Transverse colon (tissue), 4 donors: ENCODE results near the gene PGK1.

Experiments
- CTCF ChIP-seq, 5 experiments: fragments of 200-600 bp in 3 of 5; fragments of 450-650 bp in 2 of 5; sonication (generic) in 3 of 5; IDR thresholded peaks; 1 replicate in 2 of 5; 2 replicates in 3 of 5; pipeline ENCODE4 v1.5.1; 2016 to 2017; ENCODE audit warnings: antibody characterized with exemption in 5 of 5, inconsistent platforms in 3 of 5, mild to moderate bottlenecking in 2 of 5, moderate library complexity in 1 of 5
- EP300 ChIP-seq: sonication (generic); formaldehyde crosslinking; IDR thresholded peaks from one replicate; pipeline ENCODE4 v1.6.1; 2017; ENCODE audit warnings: antibody characterized with exemption, low read depth
- POLR2A ChIP-seq: fragments of 450-650 bp; IDR thresholded peaks from one replicate; pipeline ENCODE4 v1.6.1; 2016; ENCODE audit warnings: antibody characterized with exemption, mild to moderate bottlenecking, moderate library complexity
- POLR2AphosphoS5 ChIP-seq, 3 donors: sonication (generic); formaldehyde crosslinking; IDR thresholded peaks; one replicate each; pipeline ENCODE4 v1.6.1; 2016; ENCODE audit warnings: antibody characterized with exemption in 3 of 3

DNA sequence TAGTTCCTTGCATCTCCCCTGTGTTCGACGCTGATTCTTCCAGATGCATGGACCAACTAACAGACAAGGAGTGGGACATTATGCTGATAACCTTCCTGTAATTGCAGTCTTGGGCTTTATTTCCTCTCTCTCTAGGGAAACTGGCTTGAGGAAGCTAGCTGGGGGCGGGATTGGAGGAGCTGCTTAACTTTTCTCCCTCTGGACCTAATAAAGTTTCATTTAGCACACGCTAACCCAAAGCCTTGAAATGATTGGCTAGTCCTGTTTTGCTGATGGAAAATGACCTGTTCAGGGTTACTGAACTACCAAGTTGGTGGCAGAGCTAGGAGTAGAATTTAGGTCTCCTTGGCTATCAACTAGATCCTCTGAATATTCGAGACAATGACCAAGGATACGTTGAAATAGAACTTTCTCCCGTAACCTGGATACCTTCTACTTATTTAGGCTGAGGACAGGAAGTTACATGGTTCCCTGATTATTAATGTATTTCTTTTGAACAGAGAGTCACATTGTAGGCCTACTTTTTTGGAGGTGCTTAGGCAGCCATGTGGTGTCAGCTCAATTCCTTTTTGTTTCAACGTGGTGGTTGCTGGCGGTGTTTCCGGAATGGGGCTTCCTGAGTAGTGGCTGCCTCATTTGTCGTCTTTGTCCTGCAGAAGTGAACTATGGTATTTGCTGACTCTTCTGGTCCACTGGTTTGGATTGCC lies 2.0 kb downstream of the PGK1 start:
- TF ChIP-seq POLR2A (no peak), CTCF (IDR thresholded peaks at IDR 0.05) (no peak), POLR2AphosphoS5 (IDR thresholded peaks at IDR 0.05) (no peak), EP300 (no peak)
